WTC11 (cell line): ENCODE measurements around the gene ARID4B. TPM values are rescaled to one million over a fixed set of nuclear protein-coding genes. Genes with fewer than 3 reads are reported as not detected.

Source experiments
- ATAC-seq: fragments of 200-7000 bp; cut with Tn5 transposase; 2 replicates; pipeline ENCODE4 v1.10.0; 2021; ENCODE audit warnings: mild to moderate bottlenecking, moderate library complexity
- CTCF ChIA-PET: fragments of 300-600 bp; sonication (Branson Sonifier 250); formaldehyde crosslinking; loops from one replicate; lab custom pipeline; 2021; ENCODE audit warnings: antibody characterized with exemption; lab: Charles Lee
- POLR2A ChIA-PET: fragments of 350-600 bp; sonication (Branson Sonifier 250); formaldehyde crosslinking; loops from one replicate; lab custom pipeline; 2021; ENCODE audit warnings: antibody characterized with exemption; lab: Charles Lee
- DNase-seq: peaks from one replicate; pipeline ENCODE4 v3.0.0; 2021; ENCODE audit warnings: low spot score
- H3K27ac Mint-ChIP-seq: 2 replicates; pipeline ENCODE4 v1.8.0; 2021; ENCODE audit warnings: mixed read lengths
- H3K27me3 Mint-ChIP-seq: 2 replicates; pipeline ENCODE4 v1.8.0; 2021; ENCODE audit warnings: low read depth, mild to moderate bottlenecking, moderate library complexity, mixed read lengths
- H3K36me3 Mint-ChIP-seq: 2 replicates; pipeline ENCODE4 v1.8.0; 2021; ENCODE audit warnings: mixed read lengths
- H3K4me1 Mint-ChIP-seq: 2 replicates; pipeline ENCODE4 v1.8.0; 2022; ENCODE audit warnings: mixed read lengths
- H3K4me3 Mint-ChIP-seq: 2 replicates; pipeline ENCODE4 v1.8.0; 2021; ENCODE audit warnings: mild to moderate bottlenecking, moderate library complexity, mixed read lengths
- H3K9me3 Mint-ChIP-seq: 2 replicates; pipeline ENCODE4 v1.8.0; 2021; ENCODE audit warnings: mixed read lengths
- ATF1 ChIP-seq: sonication (generic); formaldehyde crosslinking; IDR thresholded peaks from 2 replicates; pipeline ENCODE4 v1.8.1; 2023; ENCODE audit warnings: mild to moderate bottlenecking, moderate library complexity, missing genetic modification reagents
- CBFB ChIP-seq: sonication (generic); formaldehyde crosslinking; IDR thresholded peaks from 2 replicates; pipeline ENCODE4 v1.8.1; 2022; ENCODE audit warnings: mild to moderate bottlenecking, low read depth, missing genetic modification reagents
- CDX4 ChIP-seq: fragments of 250-450 bp; sonication (Bioruptor Pico); IDR thresholded peaks from 2 replicates; pipeline ENCODE4 v1.9.0; 2021; ENCODE audit warnings: moderate library complexity, mild to moderate bottlenecking, inconsistent platforms, borderline replicate concordance
- E2F1 ChIP-seq: sonication (generic); formaldehyde crosslinking; IDR thresholded peaks from 2 replicates; pipeline ENCODE4 v1.8.0; 2022; ENCODE audit warnings: mild to moderate bottlenecking, missing genetic modification reagents
- EMX1 ChIP-seq: fragments of 250-450 bp; sonication (Bioruptor Pico); IDR thresholded peaks from 2 replicates; pipeline ENCODE4 v1.8.0; 2021; ENCODE audit warnings: mild to moderate bottlenecking
- ESRRA ChIP-seq: sonication (generic); formaldehyde crosslinking; IDR thresholded peaks from 2 replicates; pipeline ENCODE4 v1.8.1; 2022; ENCODE audit warnings: mild to moderate bottlenecking, missing genetic modification reagents, borderline replicate concordance
- ETV6 ChIP-seq: sonication (generic); formaldehyde crosslinking; IDR thresholded peaks from 2 replicates; pipeline ENCODE4 v1.8.1; 2022; ENCODE audit warnings: mild to moderate bottlenecking, missing genetic modification reagents
- FOXJ3 ChIP-seq: sonication (generic); formaldehyde crosslinking; IDR thresholded peaks from 2 replicates; pipeline ENCODE4 v1.9.0; 2021; ENCODE audit warnings: missing genetic modification reagents, mild to moderate bottlenecking, borderline replicate concordance
- FOXP4 ChIP-seq: sonication (generic); formaldehyde crosslinking; IDR thresholded peaks from 2 replicates; pipeline ENCODE4 v1.8.0; 2022; ENCODE audit warnings: mild to moderate bottlenecking, missing genetic modification reagents
- GABPB1 ChIP-seq: sonication (generic); formaldehyde crosslinking; IDR thresholded peaks from 2 replicates; pipeline ENCODE4 v1.8.1; 2023; ENCODE audit warnings: mild to moderate bottlenecking, missing genetic modification reagents
- IRF1 ChIP-seq: sonication (generic); formaldehyde crosslinking; IDR thresholded peaks from 2 replicates; pipeline ENCODE4 v1.8.0; 2023; ENCODE audit warnings: missing genetic modification reagents
- IRF2 ChIP-seq: sonication (generic); formaldehyde crosslinking; IDR thresholded peaks from 2 replicates; pipeline ENCODE4 v1.8.0; 2022; ENCODE audit warnings: low read depth, missing genetic modification reagents, borderline replicate concordance
- JUN ChIP-seq: sonication (generic); formaldehyde crosslinking; IDR thresholded peaks from 2 replicates; pipeline ENCODE4 v1.8.0; 2023; ENCODE audit warnings: mild to moderate bottlenecking, missing genetic modification reagents
- KAT7 ChIP-seq: sonication (generic); formaldehyde crosslinking; IDR thresholded peaks from 2 replicates; pipeline ENCODE4 v1.8.1; 2023; ENCODE audit warnings: missing genetic modification reagents, mild to moderate bottlenecking, borderline replicate concordance
- MLX ChIP-seq: sonication (generic); formaldehyde crosslinking; IDR thresholded peaks from 2 replicates; pipeline ENCODE4 v1.8.1; 2023; ENCODE audit warnings: mild to moderate bottlenecking, missing genetic modification reagents, moderate library complexity
- NR1H2 ChIP-seq: sonication (generic); formaldehyde crosslinking; IDR thresholded peaks from 2 replicates; pipeline ENCODE4 v1.9.0; 2021; ENCODE audit warnings: mild to moderate bottlenecking, moderate library complexity, missing genetic modification reagents
- ZBTB43 ChIP-seq: sonication (generic); formaldehyde crosslinking; IDR thresholded peaks from 2 replicates; pipeline ENCODE4 v1.8.1; 2023; ENCODE audit warnings: mild to moderate bottlenecking, missing genetic modification reagents
- ZMAT4 ChIP-seq: fragments of 250-450 bp; sonication (Bioruptor Pico); IDR thresholded peaks from 2 replicates; pipeline ENCODE4 v1.9.0; 2021; ENCODE audit warnings: mild to moderate bottlenecking
- ZNF232 ChIP-seq: sonication (generic); formaldehyde crosslinking; IDR thresholded peaks from 2 replicates; pipeline ENCODE4 v1.8.0; 2022; ENCODE audit warnings: mild to moderate bottlenecking, missing genetic modification reagents
- ZNF281 ChIP-seq: sonication (generic); formaldehyde crosslinking; IDR thresholded peaks from 2 replicates; pipeline ENCODE4 v1.8.0; 2023; ENCODE audit warnings: mild to moderate bottlenecking, missing genetic modification reagents
- ZNF512 ChIP-seq: sonication (generic); formaldehyde crosslinking; IDR thresholded peaks from 2 replicates; pipeline ENCODE4 v1.8.1; 2022; ENCODE audit warnings: missing genetic modification reagents, borderline replicate concordance
- total RNA-seq: library from RNA; stranded (reverse); gene quantifications from 3 replicates; pipeline ENCODE4 v1.2.3, GENCODE V29; 2021

ARID4B gene
- total RNA-seq, 1 experiment from 2014 or later, result 35.7 TPM

GRCh38 chr1:235136111-235136510 lies 191.9 kb downstream of the ARID4B start:
- DNase-seq (no peak), ATAC-seq (no peak)
- no peaks in the 10 kb centered on the region for H3K4me1 Mint-ChIP-seq
- H3K36me3 Mint-ChIP-seq, result peaks cover 70% of the 10 kb centered on the region
- CTCF ChIA-PET, result no interaction called here
- no peak overlapping the region for H3K27ac Mint-ChIP-seq
- POLR2A ChIA-PET, result no interaction called here
- H3K4me3 Mint-ChIP-seq, result no peak overlapping the region
- TF ChIP-seq IRF2, result no peak
- TF ChIP-seq EMX1, result no peak
- no peak for TF ChIP-seq GABPB1 (CRISPR knock-in tag)
- TF ChIP-seq IRF1 (CRISPR knock-in tag), result no peak
- TF ChIP-seq ESRRA, result no peak
- TF ChIP-seq CBFB (CRISPR knock-in tag), result no peak
- no peak for TF ChIP-seq ZMAT4 (CRISPR knock-in tag)
- TF ChIP-seq JUN (CRISPR knock-in tag), result no peak
- TF ChIP-seq FOXJ3 (CRISPR knock-in tag), result no peak
- TF ChIP-seq ZNF281 (CRISPR knock-in tag), result no peak
- no peak for TF ChIP-seq KAT7 (CRISPR knock-in tag)
- TF ChIP-seq ATF1 (CRISPR knock-in tag), result no peak
- no peak for TF ChIP-seq FOXP4 (CRISPR knock-in tag)
- TF ChIP-seq CDX4 (CRISPR knock-in tag), result no peak
- TF ChIP-seq ETV6 (CRISPR knock-in tag), result no peak
- no peak for TF ChIP-seq ZBTB43 (CRISPR knock-in tag)
- TF ChIP-seq, all 79 proteins: peak for 0
- H3K27me3 Mint-ChIP-seq, result no peaks in the 10 kb centered on the region
- H3K9me3 Mint-ChIP-seq, result no peaks in the 10 kb centered on the region

- H3K4me1 Mint-ChIP-seq, result peaks cover 8% of the 10 kb centered on the region; the same call in 1 of the 2 replicates
- ATAC-seq, result no peak
- H3K27ac Mint-ChIP-seq, result no peak overlapping the region
- CTCF ChIA-PET, result no interaction called here
- no peak overlapping the region for H3K4me3 Mint-ChIP-seq
- no peaks in the 10 kb centered on the region for H3K27me3 Mint-ChIP-seq
- peaks cover 61% of the 10 kb centered on the region for H3K36me3 Mint-ChIP-seq
- H3K9me3 Mint-ChIP-seq, result no peaks in the 10 kb centered on the region
- POLR2A ChIA-PET, result no interaction called here
- no peak for DNase-seq
- TF ChIP-seq ZNF232 (CRISPR knock-in tag), result no peak
- no peak for TF ChIP-seq NR1H2 (CRISPR knock-in tag)
- TF ChIP-seq FOXP4 (CRISPR knock-in tag), result no peak
- TF ChIP-seq MLX (CRISPR knock-in tag), result no peak
- no peak for TF ChIP-seq ZNF512
- TF ChIP-seq E2F1, result no peak
Observed at GRCh38 chr1:235134171-235134570, 193.8 kb downstream of the ARID4B start.
